GM18507 (cell line): ENCODE measurements around the gene MUC13.

Source experiments
- DNase-seq: peaks from one replicate; pipeline ENCODE4 v3.0.0; 2011; ENCODE audit warnings: low read depth; ENCODE audit not compliant: insufficient read length; ENCODE audit errors: extremely low spot score
- FAIRE-seq: peaks from 2 replicates; lab custom pipeline; 2011; peaks lifted over from hg19 to GRCh38; lab: Jason Lieb, UNC

Gene MUC13

DNA sequence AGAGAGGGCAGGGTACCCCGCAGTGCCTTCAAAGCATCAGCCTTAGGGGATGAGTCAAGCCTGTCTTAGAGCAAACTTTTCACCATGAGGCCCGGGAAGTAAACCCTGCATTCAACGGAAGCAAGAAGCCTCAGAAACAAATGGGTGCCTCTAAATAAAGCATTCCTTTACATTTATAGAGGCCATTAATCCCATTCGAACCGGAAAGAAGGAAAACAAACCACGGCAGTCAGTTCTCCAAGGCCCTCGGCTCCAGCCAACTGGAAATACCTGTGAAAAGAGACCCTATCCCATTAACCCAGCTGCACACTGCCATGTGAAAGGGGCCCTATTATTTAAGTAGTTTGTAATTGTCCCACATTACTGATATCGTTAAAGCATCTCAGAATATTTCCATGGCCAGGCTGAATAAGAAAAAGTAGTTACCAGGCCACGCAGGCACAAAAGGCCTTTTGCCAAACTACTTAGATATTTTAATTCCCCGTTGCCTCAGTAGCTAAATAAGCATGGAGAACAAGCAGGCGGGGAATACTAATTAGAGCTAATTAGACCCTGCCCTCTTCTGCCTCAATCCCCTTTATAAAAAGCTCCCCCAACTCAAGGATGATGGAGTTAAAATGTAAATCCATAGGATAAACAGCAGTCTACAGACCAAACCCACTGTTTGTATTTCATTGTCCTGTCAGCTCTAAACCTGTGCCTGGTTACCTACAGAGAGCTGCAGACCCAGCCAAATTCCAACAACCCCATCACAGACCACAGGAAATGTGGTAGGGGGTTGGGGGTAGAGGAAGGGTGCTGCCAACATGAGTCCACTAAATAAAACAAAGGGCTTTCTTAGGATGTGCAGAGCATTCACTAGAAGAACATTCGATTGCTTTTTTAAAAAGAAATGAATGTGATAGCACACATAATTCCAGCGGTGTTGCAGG, 51.5 kb downstream of the MUC13 start:
- FAIRE-seq, result no peak
- no peak for DNase-seq

DNA sequence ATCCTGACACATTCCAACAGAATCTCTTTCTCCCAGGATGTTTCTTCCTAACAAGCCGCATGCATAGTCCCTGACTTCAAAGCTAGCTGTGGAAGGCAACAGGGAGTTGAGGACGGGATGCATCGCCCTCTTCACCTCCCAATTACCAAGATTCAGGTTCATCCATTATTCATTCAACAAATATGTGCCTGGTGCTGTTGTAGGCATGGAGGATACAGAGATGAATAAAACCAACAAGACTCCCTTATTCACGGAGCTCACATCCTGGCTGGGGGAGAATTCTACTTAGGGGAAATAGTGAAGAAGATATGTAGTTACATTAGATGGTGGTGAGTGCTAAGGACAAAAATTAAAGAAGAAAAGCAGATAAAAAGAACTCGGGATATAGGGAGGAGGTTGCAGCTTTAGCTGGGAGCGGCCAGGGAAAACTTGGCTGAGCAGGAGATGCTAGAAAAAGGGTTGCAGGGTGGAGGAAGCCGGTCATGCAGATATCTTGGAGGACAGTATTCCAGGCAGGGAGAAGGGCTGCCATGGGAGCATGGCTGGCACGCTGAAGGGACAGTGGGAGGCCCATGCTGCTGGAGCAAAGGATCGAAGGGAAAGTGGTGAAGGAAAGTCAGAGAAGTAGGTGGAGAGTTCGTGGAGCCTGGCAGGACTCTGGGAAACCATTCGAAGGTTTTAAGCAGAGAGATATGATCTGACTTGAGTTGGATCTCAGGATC, 52.4 kb downstream of the MUC13 start:
- FAIRE-seq (no peak), DNase-seq (no peak)

DNA sequence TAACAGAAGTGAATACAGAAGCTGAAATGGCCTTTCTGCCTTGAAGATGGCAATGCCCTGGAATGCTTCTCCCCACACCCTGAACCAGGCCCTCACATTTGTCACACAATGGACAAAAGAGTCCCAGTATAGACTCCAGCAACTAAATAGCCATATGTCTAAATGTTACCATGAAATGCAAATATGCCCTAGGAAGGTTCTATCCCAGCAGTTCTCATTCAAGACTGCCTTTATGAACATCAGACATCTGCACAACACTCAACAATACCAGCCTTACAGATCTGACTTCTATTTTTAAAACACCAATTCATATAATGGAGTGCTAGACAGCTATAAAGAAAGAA, 55.2 kb downstream of the MUC13 start:
- DNase-seq (no peak), FAIRE-seq (no peak)

DNA sequence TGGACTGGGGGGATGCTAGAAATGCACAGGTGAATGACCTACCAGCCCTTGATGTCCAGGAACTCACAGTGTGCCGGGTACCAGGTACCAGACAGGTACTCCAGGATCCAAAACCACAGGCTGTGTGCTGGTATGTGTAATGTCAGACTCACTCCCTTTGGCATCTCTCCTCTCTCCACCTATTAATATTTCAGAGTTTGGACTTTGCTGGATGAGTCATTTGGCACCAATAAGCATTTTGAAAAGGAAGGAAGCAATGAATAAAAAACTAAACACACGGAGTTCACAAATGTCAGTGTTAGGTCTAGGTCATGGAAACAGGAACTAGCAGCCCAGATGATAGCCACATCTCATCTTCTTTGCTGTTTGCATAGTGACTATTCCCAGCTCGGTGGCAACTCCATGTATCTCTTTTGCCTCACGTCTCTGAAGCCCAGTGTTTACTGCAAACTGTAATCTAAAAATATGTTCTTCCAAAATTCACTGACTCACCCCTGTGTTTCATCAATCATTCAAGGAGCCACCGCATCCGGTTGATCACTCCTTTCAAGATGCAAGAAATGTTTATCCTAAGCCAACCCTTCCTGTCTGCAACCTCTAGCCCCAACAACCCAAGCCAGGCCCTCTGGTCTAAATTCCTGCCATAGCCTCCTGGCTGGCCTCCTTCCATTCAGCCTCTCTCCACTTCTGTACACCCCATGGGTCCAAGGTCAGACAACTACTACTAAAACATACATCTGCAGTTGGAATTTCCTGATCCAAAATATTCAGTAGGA, 55.8 kb downstream of the MUC13 start:
- no peak for DNase-seq
- FAIRE-seq, result peak; percentile 50

DNA sequence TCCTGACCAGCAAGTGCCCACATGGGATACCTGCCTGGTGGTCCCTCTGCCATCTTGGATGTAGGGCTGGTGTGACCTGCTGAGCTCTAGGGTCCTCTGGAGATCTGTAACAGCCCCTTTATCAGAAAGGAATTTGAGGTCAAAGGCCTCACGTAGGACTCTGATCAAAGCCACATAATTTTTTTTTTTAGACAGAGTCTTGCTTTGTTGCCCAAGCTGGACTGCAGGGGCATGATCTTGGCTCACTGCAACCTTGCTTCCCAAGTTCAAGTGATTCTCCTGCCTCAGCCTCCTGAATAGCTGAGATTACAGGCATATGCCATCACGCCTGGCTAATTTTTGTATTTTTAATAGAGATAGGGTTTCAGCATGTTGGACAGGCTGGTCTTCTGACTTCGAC, 56.9 kb downstream of the MUC13 start:
- no peak for FAIRE-seq
- DNase-seq, result no peak

DNA sequence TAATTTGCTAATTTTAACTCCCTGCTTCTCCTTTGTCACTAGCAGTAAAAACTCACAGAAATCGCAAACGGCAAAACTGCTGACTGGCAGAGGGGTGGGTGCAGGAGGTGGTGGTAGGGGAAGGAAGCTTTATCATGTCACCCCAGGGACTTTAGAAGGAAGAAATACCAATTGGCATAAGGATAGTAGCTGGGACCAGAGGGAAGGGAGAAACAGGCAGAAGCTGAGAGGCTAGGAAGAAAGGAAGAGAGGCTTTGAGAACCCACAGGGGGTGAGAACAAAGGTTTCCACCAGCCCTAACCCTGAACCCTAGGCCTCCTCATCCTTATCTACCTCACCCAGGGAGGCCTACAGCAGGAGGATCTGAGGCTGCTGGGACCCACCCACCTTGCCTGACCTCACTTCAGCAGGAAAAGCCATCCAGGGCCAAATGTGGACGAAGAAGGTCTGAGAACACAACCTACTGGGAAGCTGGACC, 58.1 kb downstream of the MUC13 start:
- no peak for DNase-seq
- no peak for FAIRE-seq

DNA sequence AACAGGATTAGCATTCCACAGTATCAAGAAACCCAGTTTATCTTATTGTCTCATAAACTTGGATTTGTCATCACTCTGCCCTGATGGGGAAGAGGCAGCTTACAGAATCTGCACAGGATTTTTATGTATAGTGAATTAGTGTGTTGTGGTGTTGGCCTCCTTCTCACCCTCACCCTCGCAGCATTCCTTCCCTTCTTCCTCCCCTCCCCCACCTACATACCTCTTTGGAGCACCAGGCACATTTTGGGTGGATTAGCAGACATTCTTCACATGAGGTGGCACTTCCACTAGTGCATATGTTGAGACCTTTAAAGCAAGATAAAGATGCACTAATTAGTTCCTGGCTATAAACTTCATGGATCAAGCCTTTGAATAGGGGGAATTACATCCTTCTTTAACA, 61.3 kb downstream of the MUC13 start:
- no peak for FAIRE-seq

DNA sequence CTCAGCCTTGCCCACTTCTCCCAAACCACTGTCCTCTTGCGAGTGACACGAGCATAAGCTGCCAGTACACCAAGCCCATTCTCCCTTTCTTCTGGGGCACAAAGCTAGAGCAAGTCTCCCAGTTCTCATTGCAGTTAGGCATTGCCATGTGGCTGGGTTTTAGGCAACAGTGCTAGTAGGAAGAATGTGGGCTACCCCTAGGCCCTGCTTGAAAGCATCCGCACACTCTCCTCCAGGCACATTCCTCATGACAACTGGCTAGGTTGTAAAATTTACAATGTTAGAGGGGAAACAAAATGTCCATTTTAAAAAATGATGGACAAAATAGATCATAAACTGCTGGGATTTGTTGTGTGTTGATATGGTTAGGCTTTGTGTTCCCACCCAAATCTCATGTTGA, 67.0 kb downstream of the MUC13 start:
- FAIRE-seq (no peak), DNase-seq (no peak)

More for the DNA sequence above, 61.3 kb downstream of the MUC13 start:
- DNase-seq, result no peak

DNA sequence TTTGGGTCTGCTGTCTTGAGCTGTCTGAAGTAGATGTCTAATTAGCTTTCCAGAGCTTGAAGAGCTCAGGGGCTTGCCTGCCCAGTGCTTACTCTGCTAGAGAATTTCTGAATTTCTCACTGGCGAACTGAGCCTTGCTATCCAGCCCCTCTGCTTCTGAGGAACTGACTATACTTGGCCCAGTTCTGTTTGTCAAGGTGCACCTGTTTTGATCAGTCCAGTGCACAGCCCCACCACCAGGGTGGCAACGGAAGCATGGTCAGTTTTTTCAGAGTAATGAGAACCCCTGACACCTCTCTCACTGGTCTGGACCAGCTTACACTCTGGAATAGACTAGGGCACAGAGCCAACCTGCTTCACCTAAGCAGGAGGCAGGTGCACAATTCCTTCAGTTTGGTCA, 72.5 kb downstream of the MUC13 start:
- FAIRE-seq, result no peak
- DNase-seq, result no peak

DNA sequence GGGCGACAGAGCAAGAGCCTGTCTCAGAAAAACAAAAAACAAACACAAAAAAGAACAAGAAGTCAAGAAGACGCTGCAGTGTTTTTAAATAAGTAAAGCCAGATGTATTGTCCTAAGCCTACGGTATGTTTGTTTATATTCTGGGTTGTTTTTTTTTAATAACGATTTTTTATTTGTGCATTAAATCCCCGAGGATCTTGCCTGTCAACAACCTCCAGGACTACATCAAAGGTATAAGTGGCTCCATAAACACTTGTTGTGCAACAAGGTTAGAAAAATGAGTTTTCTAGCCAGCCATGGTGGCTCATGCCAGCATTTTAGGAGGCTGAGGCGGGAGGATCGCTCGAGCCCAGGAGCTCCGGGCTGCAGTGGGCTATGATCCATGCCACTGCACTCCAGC, 73.5 kb downstream of the MUC13 start:
- FAIRE-seq (no peak), DNase-seq (no peak)

DNA sequence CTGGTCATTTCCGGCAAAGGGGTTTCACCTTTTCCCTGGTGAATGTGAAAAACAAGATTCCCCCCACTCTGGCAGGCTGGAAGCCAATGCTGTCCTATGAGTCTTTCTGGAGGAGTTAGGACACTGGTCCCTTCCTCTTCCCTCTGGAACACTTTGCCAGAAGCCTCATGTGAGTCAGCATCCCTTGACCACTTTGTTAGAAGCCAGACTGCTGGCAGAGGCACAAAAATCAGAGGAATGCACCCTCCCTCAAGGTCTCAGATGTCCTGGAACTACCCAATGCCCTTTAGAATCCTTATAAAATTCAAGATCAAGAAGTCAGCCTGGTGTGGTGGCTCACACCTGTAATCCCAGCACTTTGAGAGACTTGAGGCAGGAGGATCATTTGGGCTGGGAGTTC, 74.0 kb downstream of the MUC13 start:
- FAIRE-seq, result no peak
- DNase-seq, result no peak

DNA sequence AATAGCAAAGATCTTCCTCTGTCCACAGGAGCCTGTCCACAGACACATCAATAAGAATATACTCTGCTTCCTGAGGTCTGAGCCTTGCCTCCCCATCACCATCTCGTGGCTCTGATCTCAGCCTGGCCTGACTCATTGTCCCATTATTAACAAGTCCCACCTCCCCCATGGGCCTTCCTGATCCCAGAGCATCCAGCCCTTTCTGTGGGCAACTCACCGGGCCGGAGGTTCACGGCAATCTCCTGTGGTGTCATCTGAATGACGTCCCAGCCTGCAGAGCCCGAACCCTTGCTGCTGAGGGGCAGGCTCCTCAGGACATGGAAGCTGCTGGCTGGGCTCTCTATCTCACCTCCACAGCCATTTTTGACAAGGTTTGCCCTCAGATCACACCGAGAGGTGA, 75.5 kb downstream of the MUC13 start:
- FAIRE-seq (no peak), DNase-seq (no peak)

DNA sequence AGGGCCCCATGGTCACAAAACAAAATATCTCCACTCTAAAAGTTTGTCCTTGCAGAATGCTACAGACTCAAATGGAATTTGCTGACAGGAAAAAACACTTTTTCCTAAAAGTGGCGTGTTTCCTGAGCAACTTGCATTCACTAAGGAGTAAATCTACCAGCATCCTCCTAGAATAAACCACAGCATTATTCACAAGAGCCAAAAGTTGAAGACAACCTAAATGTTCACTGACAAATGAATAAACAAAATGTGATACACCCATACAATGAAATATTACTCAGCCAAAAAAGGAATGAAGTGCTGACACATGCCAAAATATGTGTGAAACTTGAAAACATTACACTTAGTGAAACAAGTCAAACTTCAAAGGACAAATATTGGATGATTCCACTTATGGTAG, 76.3 kb downstream of the MUC13 start:
- DNase-seq (no peak), FAIRE-seq (no peak)

DNA sequence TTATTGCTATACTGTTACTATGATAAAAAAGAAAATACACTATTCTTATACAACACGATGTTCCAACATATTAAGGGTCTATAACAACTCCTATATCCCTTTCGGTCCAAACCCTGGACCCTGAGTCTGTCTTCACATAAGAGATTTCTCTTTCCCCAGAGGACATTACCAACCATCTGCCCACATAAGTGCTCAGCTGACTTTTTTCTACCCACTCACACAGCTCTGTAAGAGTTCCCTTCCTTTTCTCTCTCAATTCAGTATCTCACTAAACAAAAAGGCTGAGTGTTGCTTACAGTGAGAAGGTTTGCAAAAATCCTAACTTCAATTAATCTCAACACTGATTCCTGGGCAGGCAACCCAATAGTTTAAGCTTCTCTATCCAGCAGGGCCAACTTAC, 77.9 kb downstream of the MUC13 start:
- FAIRE-seq (no peak), DNase-seq (no peak)
